ENCODE data around the gene CCNJL. TPM values are rescaled to one million over a fixed set of nuclear protein-coding genes. Genes with fewer than 3 reads are reported as not detected.

Gene CCNJL
- total RNA-seq, 2 donors from 2014 or later = 5.6 to 20.1 TPM

Other genes with a start within 250 kb of the CCNJL start
- gene PWWP2A, start 193.1 kb downstream of the CCNJL start, total RNA-seq = 10 to 100 TPM; 22.8 to 30.6 TPM
- not detected for gene FABP6, start 83.1 kb downstream of the CCNJL start, total RNA-seq
- gene C1QTNF2, start 58.1 kb upstream of the CCNJL start, total RNA-seq = not detected
- under 1 TPM; 0.78 to 1.00 TPM for gene FAM200C, start 87.5 kb upstream of the CCNJL start, total RNA-seq
- 10 to 100 TPM; 50.7 to 62.0 TPM for gene SLU7, start 106.5 kb upstream of the CCNJL start, total RNA-seq
- gene PTTG1, start 109.3 kb upstream of the CCNJL start, total RNA-seq = 100 to 1,000 TPM; 139 to 241 TPM

All from natural killer cell treated with Interleukin-12 subunit alpha and Interleukin-12 subunit beta and Interleukin-15 and Interleukin-18, amount 100 ng/mL, for 72 hours (primary cell).